Skeletal muscle satellite cell (primary cell): ENCODE measurements around the gene RALGAPB.

Source experiments
- H3K27me3 ChIP-seq: 2 replicates; pipeline ENCODE4 v1.7.0; 2013; ENCODE audit warnings: low read length; ENCODE audit not compliant: control insufficient read depth, insufficient read depth
- H3K36me3 ChIP-seq: 2 replicates; pipeline ENCODE4 v1.7.0; 2013; ENCODE audit warnings: mild to moderate bottlenecking, control low read depth, low read length; ENCODE audit not compliant: insufficient read depth
- H3K4me1 ChIP-seq: 2 replicates; pipeline ENCODE4 v1.7.0; 2013; ENCODE audit warnings: low read length; ENCODE audit not compliant: control insufficient read depth, insufficient read depth
- H3K4me2 ChIP-seq: 2 replicates; pipeline ENCODE4 v1.7.0; 2013; ENCODE audit warnings: mild to moderate bottlenecking, low read length
- H3K4me3 ChIP-seq: 2 replicates; pipeline ENCODE4 v1.7.0; 2013; ENCODE audit warnings: low read length
- H3K9ac ChIP-seq: 2 replicates; pipeline ENCODE4 v1.7.0; 2013; ENCODE audit warnings: mild to moderate bottlenecking, low read depth, low read length, moderate library complexity
- H3K9me3 ChIP-seq: replicated peaks from 2 replicates; pipeline ENCODE4 v1.7.0; 2013; ENCODE audit warnings: mild to moderate bottlenecking, control low read depth, low read length

The RALGAPB gene

GRCh38 chr20:38581013-38581412 lies 108.4 kb downstream of the RALGAPB start, which contains the start of gene ADIG:
Gene ADIG, plus strand, starts transcription at chr20:38581197. Its CDS starts 54 bp downstream, at chr20:38581251.
- Histone ChIP-seq H3K4me1 (peaks cover 5% of the 10 kb centered on the region), H3K36me3 (peaks cover 18% of the 10 kb centered on the region), H3K4me3 (no peak within 1 kb of the TSS), H3K9me3 (no peaks in the 10 kb centered on the region), H3K9ac (no peak within 1 kb of the TSS), H3K4me2 (no peak within 1 kb of the TSS), H3K27me3 (peaks cover 7% of the 10 kb centered on the region)

- Histone ChIP-seq H3K9me3 (no peaks in the 10 kb centered on the region), H3K9ac (no peak overlapping the region), H3K4me1 (peaks cover 5% of the 10 kb centered on the region), H3K27me3 (peaks cover 9% of the 10 kb centered on the region), H3K36me3 (peaks cover 10% of the 10 kb centered on the region), H3K4me3 (no peak overlapping the region), H3K4me2 (no peak overlapping the region)
Observed at GRCh38 chr20:38581830-38582358, 109.3 kb downstream of the RALGAPB start.

- Histone ChIP-seq H3K36me3 (no peaks in the 10 kb centered on the region), H3K4me2 (no peak overlapping the region), H3K4me1 (peaks cover 5% of the 10 kb centered on the region), H3K4me3 (no peak overlapping the region), H3K9me3 (no peaks in the 10 kb centered on the region), H3K9ac (no peak overlapping the region), H3K27me3 (peaks cover 12% of the 10 kb centered on the region)
Observed at GRCh38 chr20:38583306-38583705, 110.7 kb downstream of the RALGAPB start.

- peaks cover 2% of the 10 kb centered on the region for H3K4me1 ChIP-seq
Observed at GRCh38 chr20:38584099-38584763, 111.6 kb downstream of the RALGAPB start.

GRCh38 chr20:38585404-38586180 lies 112.9 kb downstream of the RALGAPB start:
- H3K4me2 ChIP-seq: no peak overlapping the region
- H3K9me3 ChIP-seq: no peaks in the 10 kb centered on the region
- peaks cover 18% of the 10 kb centered on the region for H3K27me3 ChIP-seq
- H3K36me3 ChIP-seq: no peaks in the 10 kb centered on the region
- H3K4me1 ChIP-seq: no peaks in the 10 kb centered on the region
- no peak overlapping the region for H3K9ac ChIP-seq
- H3K4me3 ChIP-seq: no peak overlapping the region

More at GRCh38 chr20:38584099-38584763, 111.6 kb downstream of the RALGAPB start:
- no peaks in the 10 kb centered on the region for H3K36me3 ChIP-seq
- peaks cover 15% of the 10 kb centered on the region for H3K27me3 ChIP-seq
- H3K9me3 ChIP-seq: no peaks in the 10 kb centered on the region
- H3K4me2 ChIP-seq: no peak overlapping the region
- no peak overlapping the region for H3K4me3 ChIP-seq
- H3K9ac ChIP-seq: no peak overlapping the region

GRCh38 chr20:38586181-38586525 lies 113.5 kb downstream of the RALGAPB start:
- H3K4me3 ChIP-seq: no peak overlapping the region
- H3K9ac ChIP-seq: no peak overlapping the region
- H3K9me3 ChIP-seq: no peaks in the 10 kb centered on the region
- H3K36me3 ChIP-seq: no peaks in the 10 kb centered on the region
- H3K4me1 ChIP-seq: no peaks in the 10 kb centered on the region
- H3K4me2 ChIP-seq: no peak overlapping the region
- peaks cover 21% of the 10 kb centered on the region for H3K27me3 ChIP-seq

- Histone ChIP-seq H3K4me1 (no peaks in the 10 kb centered on the region), H3K9ac (no peak overlapping the region), H3K9me3 (no peaks in the 10 kb centered on the region), H3K36me3 (no peaks in the 10 kb centered on the region), H3K4me3 (no peak overlapping the region), H3K4me2 (no peak overlapping the region), H3K27me3 (peaks cover 22% of the 10 kb centered on the region)
Observed at GRCh38 chr20:38588303-38588702, 115.7 kb downstream of the RALGAPB start.

- peaks cover 22% of the 10 kb centered on the region for H3K27me3 ChIP-seq
- H3K36me3 ChIP-seq: no peaks in the 10 kb centered on the region
- H3K4me3 ChIP-seq: no peak overlapping the region
- H3K9me3 ChIP-seq: no peaks in the 10 kb centered on the region
- no peak overlapping the region for H3K9ac ChIP-seq
- no peak overlapping the region for H3K4me2 ChIP-seq
- H3K4me1 ChIP-seq: no peaks in the 10 kb centered on the region
Observed at GRCh38 chr20:38589351-38589750, 116.7 kb downstream of the RALGAPB start.

- Histone ChIP-seq H3K4me3 (no peak overlapping the region), H3K27me3 (peaks cover 22% of the 10 kb centered on the region), H3K4me1 (no peaks in the 10 kb centered on the region), H3K9ac (no peak overlapping the region), H3K9me3 (no peaks in the 10 kb centered on the region), H3K36me3 (no peaks in the 10 kb centered on the region), H3K4me2 (no peak overlapping the region)
Observed at GRCh38 chr20:38589967-38590675, 117.5 kb downstream of the RALGAPB start.

- no peak overlapping the region for H3K4me2 ChIP-seq
- no peak overlapping the region for H3K4me3 ChIP-seq
- H3K36me3 ChIP-seq: no peaks in the 10 kb centered on the region
- H3K9me3 ChIP-seq: no peaks in the 10 kb centered on the region
- H3K27me3 ChIP-seq: peaks cover 25% of the 10 kb centered on the region
- H3K9ac ChIP-seq: no peak overlapping the region
- no peaks in the 10 kb centered on the region for H3K4me1 ChIP-seq
Observed at GRCh38 chr20:38590676-38591473, 118.2 kb downstream of the RALGAPB start.
